SK-MEL-5 (cell line): ENCODE data around the gene CCDC70. TPM values are rescaled to one million over a fixed set of nuclear protein-coding genes. Genes with fewer than 3 reads are reported as not detected.
"Not testable (repeated sequence)": the region's sequence is repeated elsewhere in the genome, so short reads cannot be mapped to it uniquely, and the experiment has no call there.

ENCODE experiments used
- DNase-seq: peaks from one replicate; pipeline ENCODE4 v3.0.0-alpha.2; 2016; ENCODE audit warnings: low read depth, low spot score
- in situ Hi-C: cut with HindIII; loops from 2 replicates; pipeline ENCODE4 v1.10.0; 2016; ENCODE audit warnings: low sequenced_read_pairs, high pct_unique_total_duplicates, low pct_unique_long_range_greater_than_20kb
- total RNA-seq: library from RNA; depleted of rRNA; stranded (reverse); fragments of >200 nt; shearing (Covaris generic); gene quantifications from 2 replicates; pipeline ENCODE4 v1.2.3, GENCODE V29; 2014

Gene CCDC70
- total RNA-seq, 1 experiment from 2014 or later: not detected

DNA sequence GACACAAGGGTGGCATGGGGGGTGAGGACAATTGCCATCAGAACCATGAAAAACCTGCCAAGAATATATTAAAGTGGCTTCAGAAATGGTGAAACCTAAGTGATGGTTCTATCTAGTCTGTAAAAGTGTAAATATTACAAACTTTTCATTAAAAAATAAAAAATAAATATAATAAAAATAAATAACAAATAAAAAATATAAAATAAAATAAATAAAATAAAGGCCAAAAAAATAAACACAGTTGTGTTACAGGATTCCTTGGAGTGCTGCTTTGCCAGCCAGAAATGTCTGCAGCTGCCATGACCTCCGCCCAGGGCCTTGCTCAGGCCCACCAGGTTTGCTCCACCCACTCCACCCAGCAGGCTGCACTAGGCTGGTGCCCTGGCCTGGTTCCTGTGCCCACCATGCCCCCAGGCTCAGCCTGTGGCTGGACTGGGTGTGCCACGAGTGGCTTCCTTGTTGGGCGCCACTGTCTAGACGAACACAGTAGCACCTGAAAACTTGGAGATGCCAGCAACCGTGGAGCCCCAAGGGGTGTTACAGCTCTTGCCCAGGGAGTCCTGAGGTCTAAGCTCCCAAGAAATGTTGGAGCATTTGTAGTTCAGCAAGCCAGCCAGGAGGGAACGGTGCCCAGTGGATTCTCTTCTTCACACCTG, 20.9 kb downstream of the CCDC70 start:
- in situ Hi-C loops: no loop called here
- no peak for DNase-seq

- DNase-seq: no peak
- in situ Hi-C loops: no loop called here
These were observed 21.4 kb downstream of the CCDC70 start for GRCh38 chr13:51883226-51883600.

GRCh38 chr13:51885651-51886050, 23.9 kb downstream of the CCDC70 start:
- in situ Hi-C loops: no loop called here

DNA sequence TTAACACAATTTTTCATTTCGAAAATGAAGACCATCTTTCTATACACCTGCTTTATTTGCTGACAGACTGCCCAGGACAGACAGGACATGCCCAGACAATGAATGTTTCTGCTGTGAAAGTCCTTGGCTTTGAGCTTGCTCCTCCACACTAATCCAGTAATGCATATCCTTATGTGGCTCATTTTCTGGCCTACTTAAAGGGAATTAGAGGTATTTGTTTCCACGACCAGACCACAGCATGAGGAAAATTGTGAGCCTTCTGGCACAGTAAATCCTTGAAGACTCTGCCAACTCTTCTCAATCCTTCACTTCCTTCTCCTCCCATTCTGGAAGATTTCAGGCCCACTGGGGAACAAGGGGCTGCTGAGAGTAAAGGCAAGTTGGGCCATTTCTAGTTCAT, 25.7 kb downstream of the CCDC70 start:
- in situ Hi-C loops: no loop called here
- DNase-seq: no peak

More at GRCh38 chr13:51885651-51886050, 23.9 kb downstream of the CCDC70 start:
- peak; percentile 60 for DNase-seq

GRCh38 chr13:51892657-51893056, 30.9 kb downstream of the CCDC70 start:
- DNase-seq: no peak
- in situ Hi-C loops: no loop called here

GRCh38 chr13:51894239-51894638, 32.5 kb downstream of the CCDC70 start:
- peak; percentile 22 for DNase-seq
- in situ Hi-C loops: no loop called here

GRCh38 chr13:51895906-51896888, 34.4 kb downstream of the CCDC70 start:
- in situ Hi-C loops: no loop called here

GRCh38 chr13:51900471-51900870, 38.7 kb downstream of the CCDC70 start:
- in situ Hi-C loops: no loop called here
- no peak for DNase-seq

More at GRCh38 chr13:51895906-51896888, 34.4 kb downstream of the CCDC70 start:
- peak; percentile 73 for DNase-seq

DNA sequence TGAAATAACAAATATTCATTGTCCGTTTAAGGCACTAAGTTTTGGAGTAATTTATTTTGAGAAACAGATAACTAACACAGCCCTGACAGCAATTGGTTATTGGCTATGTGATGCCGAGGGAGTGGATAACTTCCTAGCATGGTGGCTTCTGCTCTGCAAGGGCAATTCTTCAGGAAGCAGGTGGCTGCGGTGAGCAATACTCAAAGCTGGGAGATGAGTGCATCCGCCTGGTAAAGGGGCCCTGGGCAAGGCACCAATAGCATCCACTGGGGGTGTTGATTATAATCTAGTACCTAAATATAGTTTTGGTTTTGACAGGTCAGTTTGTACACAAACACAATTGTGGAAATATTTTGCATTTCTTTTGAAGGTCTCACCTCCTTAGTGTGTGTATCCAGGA, 41.0 kb downstream of the CCDC70 start:
- DNase-seq: no peak
- in situ Hi-C loops: no loop called here

DNA sequence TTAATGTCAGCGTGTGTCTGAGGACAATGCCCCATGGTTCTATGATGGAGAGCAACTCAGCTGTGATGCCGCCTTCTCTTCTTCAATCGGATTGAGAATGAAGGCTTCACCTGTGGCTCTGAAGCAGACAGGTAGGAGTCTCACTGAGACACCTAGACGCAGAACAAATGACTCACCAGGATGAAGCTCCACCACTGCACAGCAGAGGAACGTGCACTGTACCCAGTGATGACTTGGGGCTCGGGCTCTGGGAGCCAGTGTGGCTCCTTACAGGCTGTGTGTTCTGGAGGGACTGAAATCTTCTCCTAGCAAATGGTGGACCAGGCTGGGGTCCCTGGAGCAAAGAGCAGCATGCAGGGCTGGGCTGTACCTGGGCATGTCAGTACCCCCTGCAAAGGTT, 44.0 kb downstream of the CCDC70 start:
- in situ Hi-C loops: no loop called here
- no peak for DNase-seq

GRCh38 chr13:51906581-51906980, 44.8 kb downstream of the CCDC70 start:
- no peak for DNase-seq
- in situ Hi-C loops: no loop called here

GRCh38 chr13:51907040-51907732, 45.4 kb downstream of the CCDC70 start:
- in situ Hi-C loops: no loop called here
- DNase-seq: no peak

DNA sequence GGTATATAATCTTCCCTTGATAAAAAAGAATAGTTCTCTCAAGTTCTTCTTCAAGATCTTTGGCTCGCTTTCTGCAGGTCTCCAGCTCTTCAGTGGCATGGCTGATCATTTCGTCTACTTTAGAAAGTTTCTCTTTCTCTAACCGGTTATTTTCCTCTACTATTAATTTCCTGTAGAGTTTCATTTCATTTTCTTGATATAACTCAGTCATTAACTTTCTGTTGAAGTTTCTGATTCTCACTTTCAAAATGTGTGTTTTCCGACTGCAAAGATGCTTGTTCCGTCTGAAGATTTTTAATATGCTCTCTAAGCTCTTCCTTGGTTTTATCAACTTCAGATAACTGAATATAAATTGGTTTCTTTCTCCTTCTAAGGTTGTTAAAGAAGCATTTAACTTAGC, 47.5 kb downstream of the CCDC70 start:
- in situ Hi-C loops, DNase-seq: not testable (repeated sequence)

DNA sequence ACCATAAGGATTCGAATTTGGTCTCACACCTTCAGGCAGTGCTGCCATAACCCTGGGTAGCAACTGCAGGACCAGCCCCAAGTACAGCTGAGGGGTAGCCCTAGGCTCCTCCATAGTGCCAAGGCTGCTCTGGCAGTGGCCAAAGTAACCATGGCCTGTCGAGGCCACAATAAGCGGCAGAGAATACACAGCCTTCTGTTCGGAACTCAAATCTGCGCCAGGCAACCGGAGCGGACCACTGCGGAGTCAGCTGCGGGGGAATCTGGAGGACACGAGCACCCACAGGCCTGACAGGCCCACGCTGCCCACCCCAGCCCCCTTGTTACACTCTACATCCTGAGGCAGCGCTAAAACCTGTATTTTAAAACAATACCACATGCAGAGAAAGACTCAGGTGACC, 48.7 kb downstream of the CCDC70 start:
- no peak for DNase-seq
- in situ Hi-C loops: no loop called here

DNA sequence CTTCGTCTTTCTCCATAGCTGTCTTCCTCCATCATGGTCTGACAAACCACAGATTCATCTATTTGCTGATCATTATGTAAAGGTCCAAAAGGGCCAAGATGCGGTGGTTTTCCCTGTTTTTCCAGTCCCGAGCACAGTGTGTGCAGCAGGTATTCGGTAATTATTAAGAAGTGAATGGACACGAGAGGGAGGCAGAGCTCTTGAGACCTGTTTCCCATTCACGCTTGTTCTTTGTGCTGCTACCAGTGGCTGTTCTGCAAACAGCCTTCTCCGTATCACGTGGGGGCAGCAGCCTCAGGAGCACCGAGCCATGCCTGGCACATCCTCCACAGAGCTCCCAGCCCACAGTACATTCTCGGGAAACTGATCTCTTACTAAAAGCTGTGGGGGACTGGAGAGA, 50.3 kb downstream of the CCDC70 start:
- in situ Hi-C loops: no loop called here
- DNase-seq: peak; percentile 70

DNA sequence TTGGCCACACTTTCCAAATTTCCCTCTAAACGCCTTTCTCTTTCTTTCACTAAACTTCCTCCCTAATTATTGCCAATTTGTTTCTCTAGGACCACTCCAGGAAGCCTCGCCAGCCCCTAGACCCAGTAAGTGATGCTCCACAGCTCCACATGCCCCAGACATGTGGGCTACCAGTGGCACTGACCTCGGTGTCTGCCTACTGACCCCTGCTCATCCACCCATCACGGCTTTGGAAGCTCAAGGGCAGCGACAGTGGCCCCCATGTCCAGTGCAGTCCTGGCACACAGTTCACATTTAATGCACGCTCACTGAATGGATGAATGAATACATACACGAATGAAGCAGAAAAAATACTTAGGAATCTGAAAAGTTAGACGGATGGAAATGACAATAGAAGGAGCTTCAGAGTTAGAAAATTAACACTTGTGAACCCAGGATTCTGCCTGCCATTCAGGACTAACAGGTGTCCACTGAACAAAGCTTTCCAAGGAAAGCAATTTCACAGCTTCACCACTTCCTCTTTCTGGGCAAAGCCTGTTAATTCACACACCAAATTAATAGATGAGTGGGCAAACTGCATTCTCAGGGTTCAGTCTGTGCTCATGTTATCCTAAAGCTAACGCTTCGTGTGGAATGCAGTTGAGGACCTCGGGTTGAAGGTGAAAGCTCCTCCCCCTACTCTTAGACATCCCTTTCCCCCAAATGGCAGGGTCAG, 50.9 kb downstream of the CCDC70 start:
- DNase-seq: no peak
- in situ Hi-C loops: no loop called here

DNA sequence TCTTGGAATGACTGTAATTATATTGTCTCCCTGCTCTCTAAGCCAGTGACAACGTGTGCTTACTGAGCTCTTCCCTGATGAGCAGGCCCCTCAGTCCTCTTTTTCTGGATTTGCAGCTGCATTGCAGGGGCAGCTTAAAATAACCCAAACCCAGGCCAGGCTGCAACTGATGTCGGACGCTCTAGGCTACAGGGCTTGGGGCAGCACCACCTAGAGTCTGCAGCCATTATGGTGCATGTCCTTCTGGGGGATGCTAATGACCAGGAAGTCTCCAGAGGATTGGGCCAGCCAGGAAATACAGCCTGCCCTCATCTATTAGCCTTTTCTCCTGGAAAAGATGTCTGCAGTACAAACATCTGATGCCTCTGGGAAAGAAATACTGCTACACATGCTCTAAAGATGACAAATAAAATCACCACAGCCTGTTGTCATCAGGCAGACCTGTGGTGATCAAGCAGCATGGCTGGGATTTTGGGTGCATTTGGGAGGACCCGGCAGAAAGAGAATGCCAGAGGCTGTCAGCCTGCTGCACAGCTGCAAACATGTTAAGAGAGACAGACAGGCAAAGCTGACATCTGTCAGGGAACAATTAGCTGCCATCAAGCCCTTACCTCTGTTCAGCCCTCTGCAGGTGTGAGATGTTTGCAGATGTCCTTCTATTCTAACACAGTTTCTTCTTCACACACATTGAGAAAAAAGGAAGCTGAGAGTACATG, 51.8 kb downstream of the CCDC70 start:
- DNase-seq: no peak
- in situ Hi-C loops: no loop called here
